Measurements from ENCODE around the gene NOL4L. TPM values are rescaled to one million over a fixed set of nuclear protein-coding genes. Genes with fewer than 3 reads are reported as not detected.

The NOL4L gene
- total and polyA plus RNA-seq, 2 donors (not counting 3 experiments of a cell fraction or from before 2014, with no cell fraction given), result 55.2 to 79.6 TPM

GRCh38 chr20:32535953-32536823 lies 48.9 kb downstream of the NOL4L start:
- DNase-seq (ENCODE audit: low read depth, low spot score), result no peak
- H2AFZ ChIP-seq (ENCODE audit: low read depth, low read length), result peak overlapping the region; percentile 87

GRCh38 chr20:32535316-32535952 lies 49.7 kb downstream of the NOL4L start:
- Histone ChIP-seq H3K79me2 (ENCODE audit: control insufficient read depth, insufficient read depth, low read length) (no peaks in the 10 kb centered on the region), H3K36me3 (ENCODE audit: control insufficient read depth in 2 of 2, extremely low read depth in 1 of 2, insufficient read depth in 2 of 2, low read length in 2 of 2) (no peaks in the 10 kb centered on the region), H2AFZ (ENCODE audit: low read depth, low read length) (no peak overlapping the region), H3K4me2 (ENCODE audit: insufficient read depth, low read length) (no peak overlapping the region), H3K9me1 (replicated peaks; ENCODE audit: control insufficient read depth, extremely low read depth, insufficient read depth, low read length) (no peaks in the 10 kb centered on the region), H3K9ac (replicated peaks; ENCODE audit: extremely low read depth, insufficient read depth, low read length) (no peak overlapping the region), H3K4me1 (ENCODE audit: control insufficient read depth, extremely low read depth, insufficient read depth, low read length) (peaks cover 6% of the 10 kb centered on the region), H3K9me3 (replicated peaks; ENCODE audit: control insufficient read depth, insufficient read depth, low read length) (no peaks in the 10 kb centered on the region), H3K4me3 (replicated peaks in 1 of 3; ENCODE audit: insufficient read depth in 1 of 3, low read depth in 1 of 3, low read length in 3 of 3) (no peak overlapping the region), H3K27ac (ENCODE audit: insufficient read depth, low read depth, low read length) (no peak overlapping the region), H4K20me1 (replicated peaks; ENCODE audit: control insufficient read depth, extremely low read depth, insufficient read depth, low read length) (no peaks in the 10 kb centered on the region), H3K27me3 (ENCODE audit: control insufficient read depth in 2 of 2, insufficient read depth in 2 of 2, low read length in 2 of 2) (peaks cover 0 to 6% of the 10 kb centered on the region in 2 experiments)
- ChIA-PET POLR2A (interaction anchor here (0.6 kb wide), 1 partner anchor 119 kb away, joined by 4 read pairs; no protein-coding TSS in a partner anchor), CTCF (interaction anchor here (1.0 to 1.4 kb wide), 4 partner anchors 13 to 117 kb away, joined by 3 to 10 read pairs (median 5); no protein-coding TSS in a partner anchor)
- dilution Hi-C loops (cut with MboI; ENCODE audit: extremely low pct_ligation_motif_present, low sequenced_read_pairs) (no loop called here), intact Hi-C loops (cut with micrococcal nuclease) (no loop called here)
- TF ChIP-seq JUN (IDR thresholded peaks at IDR 0.05; ENCODE audit: borderline replicate concordance, insufficient read depth, insufficient read length, low read depth) (no peak), GATA2 (IDR thresholded peaks at IDR 0.05; ENCODE audit: insufficient read depth, insufficient read length, low read depth, low read length) (no peak), CTCF (IDR thresholded peaks at IDR 0.05; ENCODE audit: extremely low read depth in 1 of 2, insufficient read depth in 1 of 2, low read depth in 1 of 2, low read length in 2 of 2) (no peak), EZH2 (IDR thresholded peaks at IDR 0.05; ENCODE audit: borderline replicate concordance, low read depth, low read length, severe bottlenecking) (no peak), POLR2AphosphoS5 (IDR thresholded peaks at IDR 0.05; ENCODE audit: insufficient read depth, low read depth, low read length) (no peak), POLR2A (IDR thresholded peaks at IDR 0.05; ENCODE audit: low read depth, low read length) (no peak), FOS (IDR thresholded peaks at IDR 0.05; ENCODE audit: borderline replicate concordance, insufficient read depth, low read length) (no peak), MAX (IDR thresholded peaks at IDR 0.05; ENCODE audit: insufficient read depth, insufficient read length) (no peak)
- BruUV-seq (replicated peaks), result no TSS peak
- DNase-seq (ENCODE audit: low read depth, low spot score) (no peak), FAIRE-seq (no peak)

More at GRCh38 chr20:32535953-32536823, 48.9 kb downstream of the NOL4L start:
- Histone ChIP-seq H3K27ac (ENCODE audit: insufficient read depth, low read depth, low read length) (no peak overlapping the region), H4K20me1 (replicated peaks; ENCODE audit: control insufficient read depth, extremely low read depth, insufficient read depth, low read length) (no peaks in the 10 kb centered on the region), H3K9me1 (replicated peaks; ENCODE audit: control insufficient read depth, extremely low read depth, insufficient read depth, low read length) (no peaks in the 10 kb centered on the region), H3K9me3 (replicated peaks; ENCODE audit: control insufficient read depth, insufficient read depth, low read length) (no peaks in the 10 kb centered on the region), H3K4me1 (ENCODE audit: control insufficient read depth, extremely low read depth, insufficient read depth, low read length) (peaks cover 6% of the 10 kb centered on the region), H3K9ac (replicated peaks; ENCODE audit: extremely low read depth, insufficient read depth, low read length) (no peak overlapping the region), H3K79me2 (ENCODE audit: control insufficient read depth, insufficient read depth, low read length) (no peaks in the 10 kb centered on the region), H3K36me3 (ENCODE audit: control insufficient read depth in 2 of 2, extremely low read depth in 1 of 2, insufficient read depth in 2 of 2, low read length in 2 of 2) (no peaks in the 10 kb centered on the region), H3K4me3 (replicated peaks in 1 of 3; ENCODE audit: insufficient read depth in 1 of 3, low read depth in 1 of 3, low read length in 3 of 3) (peak overlapping the region in 1 of 3 experiments; percentile 38), H3K4me2 (ENCODE audit: insufficient read depth, low read length) (peak overlapping the region; percentile 65), H3K27me3 (ENCODE audit: control insufficient read depth in 2 of 2, insufficient read depth in 2 of 2, low read length in 2 of 2) (peaks cover 0 to 6% of the 10 kb centered on the region in 2 experiments)
- no peak for FAIRE-seq
- intact Hi-C loops (cut with micrococcal nuclease) (no loop called here), dilution Hi-C loops (cut with MboI; ENCODE audit: extremely low pct_ligation_motif_present, low sequenced_read_pairs) (no loop called here)
- no peak for TF ChIP-seq FOS (IDR thresholded peaks at IDR 0.05; ENCODE audit: borderline replicate concordance, insufficient read depth, low read length)
- ChIA-PET POLR2A (interaction anchor here (1.2 kb wide), 1 partner anchor 11 kb away, joined by 3 read pairs; no protein-coding TSS in a partner anchor), CTCF (interaction anchor here (1.3 kb wide), 2 partner anchors 14 to 116 kb away, joined by 3 to 10 read pairs; no protein-coding TSS in a partner anchor)
- BruUV-seq (replicated peaks), result no TSS peak

All from endothelial cell of umbilical vein (primary cell).